Stimulated activated CD4-positive, alpha-beta T cell treated with anti-CD3 and anti-CD28 coated beads, TNF-alpha, amount 100 ng/mL, for 4 hours (primary cell): ENCODE measurements around the gene TMEM248.
A peak's percentile ranks its signal among the peaks of the same experiment; 100 is the strongest.
"Not testable (repeated sequence)": the region's sequence is repeated elsewhere in the genome, so short reads cannot be mapped to it uniquely, and the experiment has no call there.

Source experiments
- DNase-seq, 3 experiments: peaks; one replicate each; pipeline ENCODE4 v3.0.0-alpha.2; 2020; ENCODE audit warnings: low read depth in 3 of 3

The TMEM248 gene

DNA sequence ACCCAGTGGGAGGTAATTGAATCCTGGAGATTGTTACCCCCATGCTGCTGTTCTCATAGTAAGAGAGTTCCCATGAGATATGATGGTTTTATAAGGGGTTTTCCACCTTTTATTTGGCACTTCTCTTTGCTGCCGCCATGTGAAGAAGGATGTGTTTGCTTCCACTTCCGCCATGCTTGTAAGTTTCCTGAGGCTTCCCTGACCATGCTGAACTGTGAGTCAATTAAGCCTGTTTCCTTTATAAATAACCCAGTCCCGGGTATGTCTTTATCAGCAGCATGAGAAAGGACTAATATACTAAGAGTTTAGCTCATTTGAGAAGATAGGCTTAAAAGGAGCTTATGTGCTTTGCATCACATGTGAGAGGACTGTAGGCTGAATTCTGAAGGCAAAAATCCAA lies 29.3 kb downstream of the TMEM248 start:
- no peak for DNase-seq

DNA sequence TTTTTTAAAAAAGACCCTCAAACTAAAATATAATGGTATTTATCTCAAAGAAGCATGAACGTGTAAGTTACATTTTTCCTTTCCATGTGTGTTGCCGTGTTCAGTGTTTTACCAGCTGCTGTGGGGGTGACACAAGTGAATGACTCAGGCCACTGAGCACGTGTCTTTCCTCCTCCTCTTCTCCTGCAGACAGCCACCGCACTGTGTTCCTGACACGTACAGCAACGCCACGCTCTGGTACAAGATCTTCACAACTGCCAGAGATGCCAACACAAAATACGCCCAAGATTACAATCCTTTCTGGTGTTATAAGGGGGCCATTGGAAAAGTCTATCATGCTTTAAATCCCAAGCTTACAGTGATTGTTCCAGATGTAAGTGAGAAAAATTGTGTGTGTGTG lies 29.7 kb downstream of the TMEM248 start:
- no peak for DNase-seq

DNA sequence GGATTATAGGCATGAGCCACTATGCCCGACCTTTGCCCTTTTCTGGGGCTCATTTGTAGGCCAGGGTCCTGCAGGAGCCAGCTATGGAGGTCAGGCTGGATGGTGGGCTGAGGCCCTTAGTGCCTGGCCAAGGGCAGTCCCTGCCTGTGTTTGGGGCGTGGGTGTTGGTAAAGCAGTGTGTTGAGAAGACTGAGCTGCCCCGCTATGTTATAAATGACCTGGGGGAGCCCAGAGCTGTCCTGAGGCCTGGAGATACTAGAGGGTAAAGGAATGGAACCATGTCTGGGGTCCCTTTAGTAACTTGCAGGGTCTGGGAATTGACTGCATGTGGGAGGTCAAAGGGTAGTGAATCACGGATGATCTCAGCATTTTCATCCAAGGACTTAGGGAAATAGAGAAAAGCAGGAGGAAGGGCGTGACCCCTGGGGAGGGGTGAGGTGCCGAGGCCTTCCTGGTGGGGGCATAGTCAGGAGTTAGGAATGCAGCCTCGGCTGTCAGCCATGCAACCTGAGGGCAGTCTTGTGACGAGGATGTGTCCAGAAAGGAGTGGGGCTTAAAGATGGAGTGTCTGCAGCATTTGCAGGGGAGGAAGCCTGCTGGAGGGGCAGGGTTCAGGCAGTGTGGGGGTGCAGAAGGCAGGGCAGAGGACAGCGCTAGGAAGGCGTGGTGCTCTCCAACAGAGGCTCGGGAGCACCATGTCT lies 31.5 kb downstream of the TMEM248 start:
- no peak for DNase-seq

DNA sequence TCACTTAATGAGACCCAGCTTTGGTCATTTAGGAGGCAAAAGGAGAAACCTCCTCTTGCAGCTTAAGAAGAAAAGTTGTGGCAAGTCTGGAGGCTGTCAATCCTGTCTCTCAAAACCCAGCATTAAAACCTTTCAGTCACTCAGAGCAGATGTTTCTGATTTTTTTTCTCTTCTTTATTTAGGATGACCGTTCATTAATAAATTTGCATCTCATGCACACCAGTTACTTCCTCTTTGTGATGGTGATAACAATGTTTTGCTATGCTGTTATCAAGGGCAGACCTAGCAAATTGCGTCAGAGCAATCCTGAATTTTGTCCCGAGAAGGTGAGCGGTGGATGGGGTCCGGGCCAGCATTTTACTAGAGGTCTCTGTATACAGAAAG lies 32.0 kb downstream of the TMEM248 start:
- no peak for DNase-seq

DNA sequence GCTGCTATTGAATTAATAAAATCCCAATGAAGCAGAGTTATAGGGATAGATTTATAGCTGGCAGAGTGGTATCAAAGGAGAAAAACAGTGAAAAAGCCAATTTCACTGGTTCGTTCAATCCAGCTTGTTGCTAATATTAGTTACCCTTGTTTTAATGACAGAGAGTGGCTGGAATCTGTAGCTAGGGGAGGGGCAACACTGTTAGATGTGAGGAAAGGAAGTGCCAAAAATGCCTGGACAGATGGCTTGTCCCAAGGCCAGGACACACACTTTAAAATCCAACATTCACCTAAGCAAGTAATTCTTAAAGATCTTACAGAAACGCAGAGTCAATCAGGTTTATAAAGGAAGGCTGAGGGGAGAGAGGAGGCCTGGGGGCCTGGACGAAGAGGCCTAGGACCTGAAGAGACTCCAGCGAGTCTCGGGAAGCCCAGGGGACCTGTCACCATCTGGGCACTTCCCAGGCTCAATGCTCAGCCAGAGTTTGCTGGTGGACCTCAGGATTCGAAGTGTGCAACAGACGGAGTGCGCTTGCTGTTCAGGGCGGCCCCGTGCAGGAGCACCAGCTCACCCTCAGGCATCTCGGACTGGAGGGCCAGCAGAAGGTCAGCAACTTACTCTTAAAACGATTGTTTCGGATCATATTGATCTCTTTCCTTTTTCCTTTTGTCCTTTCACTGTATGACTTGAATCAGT lies 36.7 kb downstream of the TMEM248 start:
- no peak for DNase-seq

DNA sequence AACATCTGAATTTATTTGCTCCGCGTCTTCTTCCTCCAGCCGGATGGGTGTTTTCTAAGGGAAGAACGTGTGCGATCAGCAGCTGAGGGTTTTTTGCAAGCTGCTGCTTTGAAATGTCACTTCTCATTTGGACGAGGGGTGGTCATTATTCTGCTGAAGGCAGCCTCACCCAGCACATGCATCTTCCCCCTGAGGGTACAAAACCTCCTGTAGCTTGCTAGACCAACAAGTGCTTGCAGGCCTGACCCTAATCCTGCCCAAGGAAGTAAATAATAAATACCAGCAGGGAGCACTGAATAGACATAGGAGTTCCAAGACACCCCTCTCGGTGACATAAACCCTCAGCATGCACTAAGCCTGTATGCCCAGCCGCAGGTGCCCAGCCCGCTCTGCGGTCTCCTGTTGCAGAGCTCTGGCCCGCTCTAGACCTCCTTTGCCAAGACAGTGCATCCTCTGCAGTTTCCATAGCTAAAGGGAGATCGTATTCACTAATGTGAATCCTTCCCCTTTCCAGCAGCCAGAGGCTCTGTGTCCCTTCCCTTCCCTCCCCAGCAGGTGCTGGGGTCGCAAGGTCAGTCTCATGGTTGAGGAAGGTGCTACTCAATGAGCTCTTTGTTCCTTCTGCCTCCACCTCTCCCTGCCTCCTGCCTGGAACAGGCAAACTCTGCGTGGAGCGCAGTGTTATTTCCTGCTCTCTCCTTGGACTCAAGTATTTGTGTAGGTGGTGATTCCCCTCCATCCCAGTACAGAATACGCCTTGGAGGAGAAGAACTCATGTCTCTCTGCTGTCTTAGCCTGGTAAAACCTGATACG lies 37.7 kb downstream of the TMEM248 start:
- DNase-seq = no peak

DNA sequence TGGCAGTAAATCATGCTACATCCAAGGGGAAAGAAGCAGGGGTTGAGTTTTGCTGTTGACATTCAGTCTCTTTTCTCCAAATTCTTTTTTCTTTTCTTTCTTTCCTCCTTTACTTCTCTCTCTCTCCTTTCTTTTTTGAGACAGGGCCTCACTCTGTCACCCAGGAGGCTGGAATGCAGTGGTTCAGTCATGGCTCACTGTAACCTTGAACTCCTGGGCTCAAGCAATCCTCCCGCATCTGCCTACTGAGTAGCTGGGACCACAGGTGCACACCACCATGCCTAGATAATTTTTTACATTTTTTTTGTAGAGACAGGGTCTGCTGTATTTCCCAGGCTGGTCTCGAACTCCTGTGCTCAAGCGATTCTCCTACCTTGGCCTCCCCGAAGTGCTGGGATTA lies 39.2 kb downstream of the TMEM248 start:
- no peak for DNase-seq

DNA sequence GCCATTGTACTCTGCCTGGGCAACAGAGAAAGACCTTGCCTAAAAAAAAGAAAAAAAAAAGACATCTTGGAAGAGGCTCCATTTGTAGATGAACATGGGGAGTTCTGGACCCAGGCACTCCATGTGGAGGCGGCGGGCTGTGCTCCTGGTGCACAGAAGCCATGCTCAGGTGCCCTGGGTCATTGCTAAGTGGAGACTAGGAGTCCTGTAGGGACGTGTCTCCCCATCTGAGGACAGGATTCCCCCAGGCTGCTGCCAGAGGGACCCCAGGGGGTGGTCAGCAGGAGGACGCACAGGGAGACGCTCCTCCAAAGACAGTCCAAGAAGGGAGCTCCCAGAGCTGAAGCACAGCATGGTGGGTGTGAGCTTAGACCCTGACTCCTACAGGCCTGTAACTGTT lies 40.1 kb downstream of the TMEM248 start:
- no peak for DNase-seq

DNA sequence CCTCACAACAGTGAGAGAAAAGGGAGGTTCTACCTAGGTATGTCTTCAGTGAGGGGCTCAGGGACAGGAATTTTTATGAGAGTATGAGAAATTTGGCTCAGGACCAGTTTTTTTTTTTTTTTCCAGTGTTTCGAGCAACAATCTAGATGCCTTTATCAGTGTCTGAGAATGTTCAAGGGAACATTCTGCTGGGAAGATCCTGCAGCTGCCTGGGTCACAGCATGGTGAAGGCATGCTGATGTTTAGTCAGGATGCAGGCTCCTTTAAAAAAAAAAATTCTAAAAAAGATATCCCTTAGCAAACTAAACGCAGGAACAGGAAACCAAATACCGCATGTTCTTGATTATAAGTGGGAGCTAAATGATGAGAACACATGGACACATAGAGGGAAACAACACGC lies 43.4 kb downstream of the TMEM248 start:
- no peak for DNase-seq

DNA sequence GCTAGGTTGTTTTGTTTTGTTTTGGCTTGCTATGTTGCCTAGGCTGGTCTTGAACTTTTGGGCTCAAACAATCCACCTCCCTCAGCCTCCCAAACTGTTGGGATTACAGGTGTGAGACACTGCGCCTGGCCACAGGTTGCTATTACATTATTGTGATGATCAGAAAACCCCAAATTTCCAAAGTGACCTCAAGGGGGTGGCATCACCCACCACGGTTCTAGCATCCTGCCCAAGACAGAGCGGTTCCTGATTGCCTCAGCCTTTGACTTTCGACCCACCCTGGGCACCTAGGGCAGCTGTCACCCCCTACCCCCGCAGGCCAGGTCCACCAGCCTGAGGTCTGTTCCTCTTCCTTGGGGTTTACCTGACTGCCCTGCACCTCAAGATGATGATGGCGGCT lies 46.0 kb downstream of the TMEM248 start:
- no peak for DNase-seq

DNA sequence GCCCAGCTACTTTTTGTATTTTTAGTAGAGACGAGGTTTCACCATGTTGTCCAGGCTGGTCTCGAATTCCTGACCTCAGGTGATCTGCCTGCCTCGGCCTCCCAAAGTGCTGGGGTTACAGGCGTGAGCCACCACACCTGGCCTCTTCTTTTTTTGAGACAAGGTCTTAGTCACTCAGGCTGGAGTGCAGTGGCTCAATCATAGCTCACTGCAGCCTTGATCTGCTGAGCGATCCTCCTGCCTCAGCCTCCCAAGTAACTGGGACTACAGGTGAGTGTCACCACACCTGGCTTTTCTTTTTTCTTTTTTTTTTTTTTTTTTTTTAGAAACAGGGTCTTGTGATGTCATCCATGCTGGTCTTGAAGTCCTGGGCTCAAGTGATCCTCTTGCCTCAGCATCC lies 48.0 kb downstream of the TMEM248 start:
- DNase-seq = not testable (repeated sequence)

DNA sequence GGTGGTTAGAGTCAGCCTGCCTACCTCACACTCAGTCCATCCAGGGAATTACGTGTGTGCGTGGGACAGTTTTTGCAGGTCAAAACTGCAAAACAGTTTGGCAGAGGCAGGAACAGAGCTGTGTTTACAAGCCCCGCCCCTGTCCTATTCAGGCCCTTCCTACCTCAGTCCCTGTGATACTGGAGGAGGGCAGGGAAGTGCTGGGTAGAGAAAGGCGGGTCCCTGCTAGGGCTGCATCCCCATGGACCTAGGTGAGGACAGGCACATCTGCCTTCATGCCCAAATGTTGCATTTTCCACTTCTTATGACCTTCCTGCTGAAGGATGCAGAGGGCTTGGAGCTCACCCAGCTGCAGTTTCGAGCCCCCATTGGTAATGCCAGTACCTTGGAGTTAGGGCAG lies 49.3 kb downstream of the TMEM248 start:
- DNase-seq = no peak

DNA sequence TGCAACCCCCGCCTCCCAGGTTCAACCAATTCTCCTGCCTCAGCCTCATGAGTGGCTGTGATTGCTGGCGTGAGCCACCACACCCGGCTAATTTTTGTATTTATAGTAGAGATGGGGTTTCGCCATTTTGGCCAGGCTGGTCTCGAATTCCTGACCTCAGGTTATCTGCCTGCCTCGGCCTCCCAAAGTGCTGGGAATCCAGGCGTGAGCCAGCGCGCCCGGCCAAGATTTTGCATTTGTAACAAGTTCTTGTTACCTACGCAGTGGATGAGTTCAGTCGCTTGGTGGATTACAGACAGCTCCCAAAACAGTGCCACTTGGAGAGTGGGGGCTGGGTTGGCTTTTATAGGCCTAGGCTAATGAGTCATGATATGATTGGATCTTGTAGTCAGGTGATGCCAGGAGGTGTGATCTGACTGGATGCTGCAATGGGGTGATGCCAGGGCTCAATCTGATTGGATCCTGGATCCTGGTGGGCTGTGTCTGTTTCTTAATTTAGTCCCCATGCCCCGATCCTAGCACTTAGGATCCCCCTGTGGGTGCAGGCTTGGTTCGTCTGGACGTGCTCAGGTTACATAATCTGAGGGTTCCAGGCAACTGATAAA lies 54.1 kb downstream of the TMEM248 start:
- no peak for DNase-seq

DNA sequence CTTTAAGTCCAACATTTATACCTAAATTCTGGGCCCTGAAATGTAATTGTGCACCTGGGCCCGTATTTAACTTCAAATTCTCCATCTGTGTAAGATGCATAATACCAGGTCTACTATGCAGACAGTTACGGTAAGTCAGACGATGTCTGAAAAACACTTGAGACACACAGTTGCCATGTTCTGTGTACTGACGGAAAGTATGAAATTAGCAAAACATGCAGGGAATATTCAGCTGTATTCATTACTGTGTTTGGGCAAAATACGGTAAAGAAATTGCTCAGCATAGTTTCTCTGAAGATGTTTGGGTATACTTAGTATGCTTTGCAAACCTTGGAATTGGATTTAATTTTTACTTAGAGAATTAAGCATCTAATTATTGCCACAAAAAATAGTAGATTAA lies 57.3 kb downstream of the TMEM248 start:
- DNase-seq = not testable (repeated sequence)

DNA sequence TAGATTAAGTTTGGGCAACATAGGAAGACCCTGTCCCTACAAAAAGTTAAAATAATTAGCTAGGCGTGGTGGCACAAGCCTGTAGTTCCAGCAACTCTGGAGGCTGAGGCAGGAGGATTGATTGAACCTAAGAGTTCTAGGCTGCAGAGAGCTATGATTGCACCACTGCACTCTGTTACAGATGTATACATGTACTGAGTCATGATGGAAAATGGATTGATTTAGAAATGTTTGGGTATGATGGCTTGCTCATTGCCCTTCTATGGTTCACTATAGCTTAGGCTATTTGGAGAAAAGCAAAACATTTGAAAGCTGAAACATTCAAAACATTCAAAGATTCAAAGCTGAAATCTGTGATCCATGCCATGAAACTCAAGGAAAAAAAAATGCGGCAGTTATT lies 58.0 kb downstream of the TMEM248 start:
- not testable (repeated sequence) for DNase-seq

DNA sequence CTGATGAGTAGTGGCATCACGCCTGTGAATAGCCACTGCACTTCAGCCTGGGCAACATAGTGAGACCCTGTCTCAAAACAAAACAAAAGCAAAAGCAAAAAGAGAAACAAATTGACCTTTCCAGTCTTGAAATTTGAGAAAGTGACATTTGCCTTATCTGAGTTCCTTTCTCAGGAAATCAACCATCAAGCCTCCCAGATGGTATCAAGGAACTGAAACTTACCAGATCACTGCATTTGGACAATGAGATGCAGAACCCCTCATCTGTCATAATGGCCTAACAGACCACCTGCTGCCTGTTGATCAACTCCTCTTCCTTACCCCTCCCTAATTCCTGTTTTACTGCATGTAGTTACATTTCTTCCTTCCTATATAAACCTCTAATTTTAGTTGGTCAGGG lies 59.3 kb downstream of the TMEM248 start:
- not testable (repeated sequence) for DNase-seq

DNA sequence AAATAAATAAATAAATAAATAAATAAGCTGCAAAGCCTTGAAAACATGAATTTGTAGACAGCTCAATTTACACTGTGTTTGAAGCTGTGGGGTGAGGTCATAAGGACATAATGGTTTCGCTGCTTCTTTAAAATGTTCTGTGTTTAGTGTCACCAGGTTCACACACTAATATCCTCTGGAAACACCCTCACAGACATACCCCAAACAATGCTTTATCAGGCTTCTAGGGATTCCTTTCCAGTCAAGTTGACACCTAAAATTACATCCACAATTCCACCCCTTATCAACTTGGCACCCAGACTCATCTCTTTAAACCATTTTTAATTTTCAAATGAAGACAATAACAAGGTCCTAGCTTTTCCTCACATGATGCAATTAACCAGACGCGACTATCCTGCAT lies 68.5 kb downstream of the TMEM248 start:
- not testable (repeated sequence) for DNase-seq

DNA sequence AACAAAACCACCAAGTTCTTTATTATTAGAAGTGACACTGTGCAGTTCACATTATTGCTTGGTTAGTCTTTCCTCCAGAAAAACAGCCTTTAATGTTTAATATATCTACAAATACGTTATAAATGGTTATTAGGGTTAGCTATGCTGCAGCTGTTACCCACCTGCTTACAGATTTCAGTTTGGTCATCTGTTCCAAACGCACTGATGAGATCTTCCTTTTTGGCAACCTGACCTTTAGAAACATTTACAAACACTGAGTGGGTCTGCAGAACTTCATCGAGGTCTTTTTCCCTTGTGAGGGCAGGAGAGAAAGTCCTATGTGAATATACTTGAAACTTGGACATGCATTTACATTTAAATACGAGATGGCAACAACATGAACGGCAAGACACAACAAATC lies 73.0 kb downstream of the TMEM248 start:
- not testable (repeated sequence) for DNase-seq

DNA sequence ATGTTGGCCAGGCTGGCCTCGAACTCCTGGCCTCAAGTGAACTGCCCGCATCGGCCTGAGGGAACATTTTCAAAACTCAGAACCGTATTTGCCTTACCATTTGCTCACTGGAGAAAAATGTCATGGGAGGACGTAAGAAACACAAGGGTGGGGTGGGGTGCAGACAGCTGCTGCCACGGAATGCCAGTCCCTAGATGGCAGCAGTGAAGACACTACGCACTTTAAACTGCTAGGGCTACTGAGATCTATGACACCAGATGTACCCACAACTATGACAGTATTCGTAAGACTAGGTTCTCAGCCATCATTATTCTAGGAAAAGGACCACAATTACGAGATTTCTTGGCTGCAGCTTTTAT lies 73.6 kb downstream of the TMEM248 start:
- peak; percentile 12 to 23 (median 18) for DNase-seq

DNA sequence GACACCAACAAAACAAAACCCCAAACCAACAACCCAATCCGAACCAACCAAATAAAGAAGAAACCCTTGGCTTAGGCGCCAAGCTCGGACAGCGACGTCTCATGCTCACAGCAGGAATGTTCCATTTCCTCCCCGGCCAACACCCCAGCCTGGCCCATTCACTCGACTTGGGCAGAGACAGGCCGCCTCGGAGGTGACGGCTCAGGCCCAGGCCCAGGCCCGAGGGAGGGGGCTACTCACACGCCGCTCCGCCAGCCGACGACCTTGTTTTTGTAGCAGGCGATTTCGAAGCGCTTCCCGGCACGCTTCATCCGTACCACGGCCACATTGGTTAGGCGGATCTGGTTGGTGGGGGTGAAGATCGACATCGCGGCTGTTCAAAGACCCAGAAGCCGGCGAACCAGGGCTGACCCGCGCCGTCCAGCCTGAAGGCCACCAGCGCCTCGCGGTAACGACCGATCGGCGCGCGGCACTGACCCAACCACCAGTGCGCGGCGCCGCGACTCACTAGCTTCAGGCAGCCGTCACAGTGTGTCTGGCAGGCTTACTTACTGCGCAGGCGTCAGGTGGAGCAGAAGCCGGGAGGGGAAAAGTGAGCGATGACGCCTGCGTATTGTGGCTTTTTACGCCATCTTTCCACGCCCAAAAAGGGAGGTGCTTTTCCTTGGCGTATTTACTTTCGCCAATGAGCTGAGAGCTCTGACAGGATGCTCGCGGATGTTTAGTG lies 74.2 kb downstream of the TMEM248 start, which contains the start of gene SBDS:
Gene SBDS, minus strand, starts transcription at position 537 of the 727 bp plus-strand sequence. Its CDS starts 169 bp downstream, at position 368.
- DNase-seq = peak; percentile 63 to 89 (median 85)

DNA sequence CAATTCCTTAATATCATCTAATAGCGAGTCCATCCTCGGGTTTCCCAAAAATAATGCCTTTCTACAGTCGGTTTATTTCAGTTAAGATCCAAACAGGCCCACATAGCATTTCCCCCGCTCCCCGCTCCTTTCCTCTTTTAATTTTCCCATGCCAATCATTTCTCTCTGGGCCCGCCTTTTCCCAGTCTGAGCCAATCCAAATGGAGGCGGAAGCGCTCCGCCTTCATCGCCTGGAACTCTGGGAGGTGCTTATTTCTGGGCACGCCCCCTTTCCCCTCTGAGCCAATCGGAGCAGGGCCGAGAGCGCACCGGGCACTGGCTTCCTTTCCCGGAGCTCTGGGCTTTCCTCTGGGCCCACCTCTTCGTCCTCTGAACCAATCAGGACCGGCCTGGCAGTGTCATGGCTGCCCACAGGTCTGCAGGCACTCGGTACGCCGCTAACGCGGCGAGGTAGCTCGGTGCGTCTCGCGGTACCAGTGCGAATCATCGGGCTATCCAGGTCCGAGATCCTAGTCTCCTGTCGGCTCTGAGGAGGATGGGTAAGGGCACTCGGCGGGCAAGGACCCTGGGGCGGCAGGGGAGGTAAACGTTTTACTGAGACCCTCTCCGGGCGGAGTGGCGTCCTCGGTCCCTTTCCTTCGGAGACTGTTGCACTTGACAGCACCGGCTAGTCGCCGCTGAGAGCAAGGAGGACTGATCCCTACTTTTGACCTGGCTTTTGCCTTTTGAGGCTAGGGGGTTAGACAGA lies 75.6 kb downstream of the TMEM248 start, which contains the start of gene TYW1:
Gene TYW1, plus strand, starts transcription at position 390 of the 748 bp plus-strand sequence. Its CDS starts 146 bp downstream, at position 536.
- DNase-seq = peak; percentile 95 to 97 (median 97)
